ENCODE measurements around the gene TOX3.

Gene TOX3

DNA sequence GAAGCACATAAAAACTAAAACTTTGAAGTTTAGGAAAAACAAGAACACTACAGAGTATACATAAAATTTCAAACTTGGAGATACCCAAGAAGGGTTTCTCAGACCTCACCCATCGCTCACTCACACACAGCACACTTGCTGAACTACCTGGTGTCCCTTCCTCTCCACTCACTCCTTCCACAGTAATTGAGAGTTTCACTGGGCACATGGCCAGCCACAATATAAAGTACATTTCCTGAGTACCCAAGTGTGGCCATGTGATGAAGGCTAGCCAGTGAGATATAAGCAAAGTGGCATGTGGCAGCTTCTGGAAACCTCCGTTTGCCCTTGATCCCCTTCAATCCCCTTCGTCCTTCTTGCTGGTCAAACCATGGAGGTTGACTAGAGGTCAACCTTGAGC, 11.9 kb downstream of the TOX3 start:
- FAIRE-seq: no peak

DNA sequence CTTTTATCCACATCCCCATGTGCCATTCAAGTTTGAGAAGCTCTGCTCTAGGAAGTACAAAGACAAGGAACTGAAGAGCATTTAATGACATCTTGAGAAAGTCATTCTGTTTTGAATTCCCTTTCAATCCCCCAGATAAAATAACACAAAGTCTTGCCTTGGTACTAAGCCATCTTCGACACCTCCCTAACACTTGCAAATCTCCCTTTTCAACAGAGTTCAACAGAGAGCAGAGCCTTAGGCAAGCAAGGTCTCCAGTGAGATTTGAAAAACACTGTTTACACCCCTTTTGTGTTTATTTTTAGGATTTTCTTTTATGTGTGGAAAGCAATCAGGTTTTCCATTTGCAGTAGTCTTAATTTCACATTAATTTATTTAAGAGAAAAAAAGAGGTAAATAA, 13.6 kb downstream of the TOX3 start:
- FAIRE-seq: no peak

- no peak for FAIRE-seq
Observed at GRCh38 chr16:52532384-52532783, 14.6 kb downstream of the TOX3 start.

DNA sequence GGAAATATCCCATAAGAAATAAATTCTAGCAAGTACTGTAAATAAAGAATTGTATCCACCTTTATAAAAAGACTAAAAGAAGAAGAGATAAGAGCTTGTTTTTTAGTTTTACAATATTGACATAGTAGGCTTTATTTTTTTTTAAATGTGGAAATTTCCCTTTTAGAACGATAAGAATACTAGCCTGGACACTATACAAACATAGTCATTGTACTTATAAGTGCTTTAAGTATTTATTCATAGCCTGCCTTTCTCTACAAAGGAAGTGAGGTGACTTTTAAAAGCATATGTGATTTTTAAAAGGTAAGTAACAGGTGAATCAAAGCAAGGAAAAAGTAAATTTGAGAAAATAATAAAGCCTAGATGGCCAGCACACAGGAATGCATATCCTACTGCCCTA, 17.7 kb downstream of the TOX3 start:
- FAIRE-seq: no peak

DNA sequence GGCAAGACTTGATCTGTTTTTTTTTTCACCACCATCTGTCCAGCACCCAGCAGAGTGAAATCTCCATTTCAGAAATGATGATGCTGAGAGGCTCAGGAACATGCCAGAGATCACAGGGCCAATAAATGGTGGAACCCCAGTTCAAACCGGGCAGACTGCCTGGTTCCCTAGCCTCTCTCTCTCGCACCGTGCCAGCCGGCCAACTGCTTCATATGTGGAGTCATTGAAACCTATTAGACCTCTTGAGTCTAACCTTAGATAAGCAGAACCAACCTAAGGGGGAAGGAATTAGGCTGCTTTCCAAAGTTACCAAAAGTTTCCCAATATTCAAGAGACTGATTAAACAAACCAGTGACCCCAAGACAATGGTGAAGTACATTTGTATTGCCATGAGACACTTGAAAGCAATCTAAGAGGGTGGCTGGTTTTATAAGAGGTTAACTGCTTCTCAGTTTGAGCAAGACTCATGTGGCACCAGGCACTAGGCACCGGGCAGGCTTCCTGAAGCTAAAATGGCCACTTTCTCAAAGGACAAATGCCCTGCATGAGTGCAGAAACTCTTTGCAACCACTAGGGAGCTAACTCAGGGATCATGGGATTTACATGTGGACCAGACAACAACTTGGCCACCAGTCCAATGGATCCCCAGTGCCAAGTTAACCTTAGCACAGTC, 18.4 kb downstream of the TOX3 start:
- no peak for FAIRE-seq

DNA sequence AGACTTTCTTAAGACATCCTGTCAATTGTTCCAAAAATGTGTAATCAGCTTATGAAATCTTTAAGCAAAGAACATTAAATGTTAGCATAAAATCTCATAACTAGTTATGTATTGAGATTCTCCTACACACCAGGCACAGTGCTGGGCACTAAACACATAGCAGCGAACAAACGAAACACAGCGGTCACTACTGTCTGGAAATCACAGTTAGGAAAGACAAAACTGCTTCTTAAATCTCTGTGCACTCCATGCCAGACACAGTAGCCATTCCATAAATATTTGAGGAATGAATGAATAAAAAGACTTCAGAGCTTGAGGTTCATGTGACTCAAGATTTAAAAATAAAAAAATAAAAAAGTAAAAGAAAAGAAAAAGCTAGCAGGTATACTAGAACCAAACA, 20.1 kb downstream of the TOX3 start:
- no peak for FAIRE-seq

DNA sequence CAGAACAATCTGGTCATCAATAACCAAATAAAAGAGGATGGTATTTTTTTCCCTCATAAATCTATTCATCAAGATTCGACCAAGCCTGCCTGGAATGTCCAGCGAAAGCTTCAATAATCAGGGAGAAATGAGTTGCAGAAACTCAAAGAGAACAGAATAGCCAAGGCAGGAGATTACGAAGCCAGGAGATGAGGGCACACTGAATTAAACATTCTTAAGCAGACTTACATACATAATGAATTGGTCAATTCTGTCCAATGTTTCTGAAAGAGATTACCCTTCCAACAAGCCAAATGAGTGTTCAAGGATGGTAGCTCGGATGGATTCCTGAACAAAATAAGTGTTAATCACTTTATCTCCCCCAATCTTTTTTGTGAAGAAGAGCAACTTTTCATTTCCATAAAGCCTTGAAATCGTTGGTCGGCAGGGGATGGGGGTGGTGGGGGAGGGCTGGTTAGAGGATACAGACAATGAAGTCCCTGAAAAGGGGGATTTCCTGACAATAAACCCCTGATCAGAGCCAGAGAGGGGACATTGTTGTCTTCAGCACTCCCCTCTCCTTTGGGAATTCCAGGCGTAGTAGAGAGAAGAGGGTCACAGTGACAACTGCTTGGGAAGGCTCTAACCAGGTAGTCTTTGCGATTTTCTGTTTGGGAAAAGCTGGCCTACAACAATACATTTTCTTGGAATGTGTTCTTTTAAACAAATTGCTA, 20.7 kb downstream of the TOX3 start:
- FAIRE-seq: no peak

- no peak for FAIRE-seq
Observed at GRCh38 chr16:52521570-52521969, 25.4 kb downstream of the TOX3 start.

DNA sequence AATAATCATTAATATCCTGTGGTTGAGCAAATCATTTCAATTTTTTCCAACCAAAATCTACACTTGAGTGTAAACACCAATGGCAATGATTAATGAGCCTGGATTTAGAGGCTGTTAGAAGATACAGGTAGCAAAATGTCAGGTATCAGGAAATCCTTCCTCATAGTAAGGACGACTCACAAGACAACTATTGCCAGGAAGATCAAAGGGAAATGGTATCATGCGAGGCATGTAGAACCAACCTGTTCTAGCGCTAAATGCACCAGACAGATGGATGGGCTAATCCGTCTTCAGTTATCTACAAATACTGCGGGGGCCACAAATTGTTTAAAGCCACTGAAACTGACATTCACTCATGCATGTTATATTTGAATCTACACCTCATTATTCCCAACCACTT, 28.1 kb downstream of the TOX3 start:
- no peak for FAIRE-seq

- FAIRE-seq: no peak
Observed at GRCh38 chr16:52515068-52515671, 31.8 kb downstream of the TOX3 start.

- no peak for FAIRE-seq
Observed at GRCh38 chr16:52512297-52512987, 34.5 kb downstream of the TOX3 start.

DNA sequence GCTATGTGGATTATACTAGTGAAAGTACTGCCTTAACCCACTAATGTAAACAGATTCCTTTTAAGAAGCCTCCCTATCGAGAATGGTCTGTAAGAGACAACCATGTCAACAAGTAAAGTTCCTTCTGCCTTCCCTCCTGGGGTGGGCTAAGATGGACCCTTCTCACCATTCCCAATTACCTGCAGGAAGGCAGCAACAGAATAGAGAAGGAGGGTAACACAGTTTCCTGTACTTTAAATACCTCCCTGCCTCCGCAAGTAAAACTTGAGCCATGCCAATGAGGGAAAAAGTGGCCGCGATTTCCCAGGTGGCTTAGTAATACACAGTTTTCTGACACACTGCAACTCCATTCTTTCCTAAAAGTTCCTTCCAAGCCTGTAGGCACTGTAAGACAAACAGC, 45.2 kb downstream of the TOX3 start:
- no peak for FAIRE-seq

- FAIRE-seq: no peak
Observed at GRCh38 chr16:52500963-52501362, 46.0 kb downstream of the TOX3 start.

GRCh38 chr16:52499060-52499440, 47.9 kb downstream of the TOX3 start:
- no peak for FAIRE-seq

GRCh38 chr16:52498328-52499059, 48.4 kb downstream of the TOX3 start:
- no peak for FAIRE-seq

DNA sequence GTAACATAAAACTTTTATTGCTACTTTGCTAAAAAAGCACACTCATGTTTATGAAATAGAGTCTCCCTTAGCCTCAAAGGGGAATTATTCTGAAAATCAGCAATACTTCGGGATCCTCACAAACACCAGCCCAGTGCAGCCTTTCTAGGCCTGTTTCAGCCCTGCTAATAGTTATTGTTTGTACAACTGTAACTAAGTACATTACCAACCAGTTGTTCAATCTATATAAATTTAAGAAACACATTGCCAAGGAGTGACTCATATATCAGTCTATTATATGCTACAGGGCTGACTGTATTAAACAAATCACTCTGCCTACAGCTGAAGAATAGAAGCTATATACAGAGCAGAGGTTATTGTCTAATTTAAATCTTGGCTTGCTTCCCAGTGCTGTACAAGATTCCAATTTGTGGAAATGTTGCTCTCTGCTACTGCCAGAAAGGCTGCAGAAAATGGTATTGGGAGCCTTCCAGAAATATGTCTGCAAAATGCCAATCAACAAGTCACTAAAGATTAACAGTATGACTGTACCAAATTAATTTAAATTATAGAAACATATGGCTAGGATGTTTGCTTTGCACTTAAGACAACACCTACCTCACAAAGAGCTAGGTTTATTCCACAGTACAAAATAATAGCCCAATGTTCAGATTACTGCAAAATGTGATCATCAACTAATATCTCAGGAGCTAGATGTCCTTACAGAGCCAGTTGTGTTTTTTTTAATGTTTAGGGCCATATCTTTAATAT, 49.7 kb downstream of the TOX3 start:
- FAIRE-seq: no peak

DNA sequence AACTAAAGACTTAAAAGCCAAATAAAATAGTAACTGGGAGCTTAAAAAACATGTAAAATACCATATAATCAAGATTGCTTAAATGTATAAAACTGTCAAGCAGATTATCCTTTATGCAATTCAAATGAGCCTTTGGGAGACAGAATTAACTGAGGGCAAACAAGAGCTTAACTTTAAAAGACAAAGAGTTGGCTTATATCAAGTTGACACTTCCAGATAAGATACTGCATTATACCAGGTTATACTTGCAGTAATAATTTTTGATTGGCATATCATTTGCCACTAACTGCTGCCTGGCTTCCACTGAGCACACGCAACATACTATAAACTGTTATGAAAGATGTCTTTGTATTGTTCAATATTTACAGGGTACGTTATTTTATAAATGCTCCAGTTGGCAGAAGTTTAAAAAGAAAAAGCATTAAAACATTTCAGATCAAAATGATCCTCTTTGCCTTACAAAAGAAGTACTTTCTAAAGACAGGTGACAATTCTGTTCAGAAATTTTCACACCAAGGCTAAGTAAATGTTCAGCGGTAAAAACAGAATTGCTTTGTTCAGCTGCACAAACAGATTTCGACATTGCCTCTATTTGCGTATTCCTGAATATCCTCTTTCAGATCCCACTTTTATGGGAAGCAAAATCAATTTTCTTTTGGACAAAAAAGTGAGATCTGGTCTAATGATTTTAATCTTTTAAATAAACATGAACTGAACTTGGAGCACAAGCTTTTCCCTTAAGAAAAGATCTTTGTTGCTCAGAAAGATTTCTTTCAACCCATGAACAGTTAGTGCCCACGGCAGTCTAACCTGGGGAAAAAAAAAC, 50.7 kb downstream of the TOX3 start:
- no peak for FAIRE-seq

DNA sequence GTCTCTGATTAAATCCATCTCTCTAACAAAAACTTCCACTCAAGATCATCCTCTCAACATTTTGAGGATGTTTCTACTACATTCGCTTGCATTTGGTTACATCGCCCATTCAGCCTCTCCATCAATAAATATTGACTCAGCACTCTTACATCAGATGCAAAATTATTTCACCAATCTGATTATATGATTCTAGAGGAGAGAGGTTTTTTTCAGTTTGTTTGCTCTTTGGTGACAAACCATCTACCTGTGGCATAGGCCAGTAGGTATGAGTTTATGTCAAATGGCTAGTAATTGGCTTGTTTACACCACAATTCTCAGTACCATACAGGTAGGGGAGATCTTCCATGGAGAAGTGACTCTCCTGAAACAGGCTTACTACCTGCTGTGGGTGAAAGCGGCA, 52.3 kb downstream of the TOX3 start:
- no peak for FAIRE-seq

GRCh38 chr16:52494145-52494544, 52.8 kb downstream of the TOX3 start:
- no peak for FAIRE-seq

DNA sequence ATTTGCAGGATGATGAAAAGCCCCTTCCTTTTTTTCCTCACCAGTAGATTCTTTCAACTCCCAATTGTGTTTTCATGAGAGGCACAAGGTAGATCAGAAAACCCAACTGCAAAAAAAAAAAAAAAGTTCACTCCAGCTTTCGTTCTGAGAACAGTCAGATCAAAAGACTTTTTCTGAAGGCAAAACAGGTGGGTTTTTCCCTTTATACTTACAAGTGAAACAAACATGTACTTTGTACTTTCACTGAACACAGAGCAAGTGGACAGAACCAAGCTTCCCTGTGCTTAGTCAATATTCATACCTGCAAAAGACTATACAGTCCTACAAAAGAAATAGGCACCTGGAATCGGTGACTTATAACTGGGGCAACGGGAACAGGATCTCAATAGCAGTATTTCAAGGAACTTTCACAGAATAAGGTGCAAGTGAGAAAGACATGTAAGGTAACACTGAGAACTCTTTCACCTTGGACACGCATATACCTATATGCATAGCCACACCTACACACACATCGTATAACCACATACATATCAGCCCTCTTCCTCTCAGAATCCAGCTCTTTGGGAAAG, 54.1 kb downstream of the TOX3 start:
- no peak for FAIRE-seq

- no peak for FAIRE-seq
Observed at GRCh38 chr16:52491216-52491615, 55.7 kb downstream of the TOX3 start.

Data from TTC549 (cell line).